Stimulated activated CD4-positive, alpha-beta T cell treated with anti-CD3 and anti-CD28 coated beads, Interleukin-2, amount 100 ng/mL, for 48 hours (primary cell): ENCODE results near the gene SCPEP1.

Source experiments
- DNase-seq, 2 donors: peaks; one replicate each; pipeline ENCODE4 v3.0.0-alpha.2; 2020

Gene SCPEP1

DNA sequence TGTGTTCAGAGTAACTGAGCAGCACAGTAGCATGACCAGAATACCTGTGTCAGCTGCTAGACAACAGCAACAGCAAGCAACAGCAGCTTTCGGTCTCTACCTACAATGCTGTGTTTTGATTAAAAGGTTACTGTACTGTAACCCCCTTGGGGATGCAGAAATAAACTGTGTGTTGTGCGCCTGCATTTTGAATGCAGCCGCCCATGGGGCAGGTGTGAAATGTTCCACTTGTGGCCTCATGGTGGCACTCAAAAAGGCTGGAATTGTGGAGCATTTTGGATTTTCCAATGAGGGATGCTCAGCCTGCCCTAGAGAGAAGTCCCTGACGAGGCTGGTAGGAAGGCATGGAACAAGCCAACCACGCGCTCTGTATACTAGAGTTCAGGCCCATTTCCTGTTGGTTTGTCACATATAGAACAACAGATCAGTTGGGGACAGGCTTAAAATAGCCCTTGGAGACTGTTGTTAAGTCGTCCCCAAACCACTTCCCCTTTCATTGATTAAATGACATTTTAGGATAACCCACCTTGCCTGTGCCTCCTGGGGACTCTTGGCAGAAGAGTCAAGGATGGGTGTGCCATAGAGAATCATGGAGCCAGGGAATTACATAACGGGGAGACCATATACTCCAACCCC lies 27.1 kb downstream of the SCPEP1 start:
- no peak for DNase-seq

DNA sequence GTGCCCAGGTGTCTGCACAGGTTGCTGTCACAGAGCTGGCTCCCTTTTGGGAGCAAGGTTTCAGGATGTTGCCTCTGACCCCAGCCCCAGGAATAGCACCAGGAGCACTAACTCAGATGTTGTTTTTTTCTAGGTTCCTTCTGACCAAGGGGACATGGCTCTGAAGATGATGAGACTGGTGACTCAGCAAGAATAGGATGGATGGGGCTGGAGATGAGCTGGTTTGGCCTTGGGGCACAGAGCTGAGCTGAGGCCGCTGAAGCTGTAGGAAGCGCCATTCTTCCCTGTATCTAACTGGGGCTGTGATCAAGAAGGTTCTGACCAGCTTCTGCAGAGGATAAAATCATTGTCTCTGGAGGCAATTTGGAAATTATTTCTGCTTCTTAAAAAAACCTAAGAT lies 28.1 kb downstream of the SCPEP1 start:
- no peak for DNase-seq

DNA sequence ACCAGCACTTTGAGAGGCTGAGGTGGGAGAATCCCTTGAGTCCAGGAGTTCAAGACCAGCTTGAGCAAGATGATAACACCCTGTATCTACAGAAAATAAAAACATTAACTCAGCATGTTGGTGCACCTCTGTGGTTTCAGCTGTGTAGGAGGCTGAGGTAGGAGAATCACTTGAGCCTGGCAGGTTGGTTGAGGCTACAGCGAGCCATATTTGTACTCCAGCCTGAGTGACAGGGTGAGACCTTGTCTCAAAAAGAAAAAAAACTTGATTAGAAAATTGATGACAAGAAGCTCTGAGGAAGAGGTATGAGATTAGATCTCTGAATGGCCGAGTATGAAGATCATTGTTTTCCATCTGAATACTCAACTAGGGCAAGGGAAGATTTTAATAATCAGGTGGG lies 31.0 kb downstream of the SCPEP1 start:
- DNase-seq, result no peak

DNA sequence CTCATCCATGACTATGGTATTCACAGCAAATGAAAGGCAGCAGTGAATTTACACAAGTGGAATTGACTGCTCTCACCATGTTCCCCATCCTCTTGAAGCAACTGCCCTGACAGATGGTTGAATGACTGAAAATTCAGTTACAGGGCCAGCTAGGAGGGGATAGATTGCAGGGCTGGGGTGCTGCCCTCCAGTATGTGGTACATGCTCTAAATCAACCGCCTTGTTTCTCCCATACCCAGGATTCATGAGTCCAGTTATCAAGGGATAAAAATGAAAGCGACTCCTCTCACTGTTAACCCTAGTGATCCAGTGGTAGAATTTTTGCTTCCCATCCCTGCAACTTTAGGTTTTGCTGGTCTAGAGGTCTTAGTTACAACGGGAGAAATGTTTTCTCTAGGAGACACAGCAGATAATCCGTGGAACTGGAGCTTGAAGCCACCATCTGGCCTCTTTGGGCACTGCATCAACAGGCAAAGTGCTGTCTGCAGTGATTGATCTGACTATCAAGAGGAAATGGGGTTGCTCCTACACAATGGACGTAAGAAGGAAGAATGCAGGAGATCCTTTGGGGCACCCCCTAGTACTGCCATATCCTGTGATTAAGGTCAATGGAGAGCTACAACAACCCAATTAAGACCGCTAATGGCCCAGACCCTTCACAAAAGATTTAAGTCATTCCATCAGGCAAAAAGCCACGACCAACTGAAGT lies 32.0 kb downstream of the SCPEP1 start:
- DNase-seq, result peak; percentile 26 to 40

DNA sequence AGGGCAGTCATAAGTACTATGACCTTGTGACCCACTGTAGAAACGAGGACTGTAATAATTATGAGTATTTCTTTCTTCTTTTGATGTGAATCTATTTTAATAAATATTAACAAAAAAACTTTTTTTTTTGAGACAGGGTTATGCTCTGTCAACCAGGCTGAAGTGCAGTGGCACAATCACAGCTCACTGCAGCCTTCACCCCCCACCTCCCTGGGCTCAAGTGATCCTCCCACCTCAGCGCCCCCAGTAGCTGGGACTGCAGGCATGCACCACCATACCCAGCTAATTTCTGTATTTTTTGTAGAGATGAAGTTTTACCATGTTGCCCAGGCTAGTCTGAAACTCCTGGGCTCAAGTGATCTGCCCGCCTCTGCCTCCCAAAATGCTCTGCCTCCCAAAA lies 32.6 kb downstream of the SCPEP1 start:
- no peak for DNase-seq

DNA sequence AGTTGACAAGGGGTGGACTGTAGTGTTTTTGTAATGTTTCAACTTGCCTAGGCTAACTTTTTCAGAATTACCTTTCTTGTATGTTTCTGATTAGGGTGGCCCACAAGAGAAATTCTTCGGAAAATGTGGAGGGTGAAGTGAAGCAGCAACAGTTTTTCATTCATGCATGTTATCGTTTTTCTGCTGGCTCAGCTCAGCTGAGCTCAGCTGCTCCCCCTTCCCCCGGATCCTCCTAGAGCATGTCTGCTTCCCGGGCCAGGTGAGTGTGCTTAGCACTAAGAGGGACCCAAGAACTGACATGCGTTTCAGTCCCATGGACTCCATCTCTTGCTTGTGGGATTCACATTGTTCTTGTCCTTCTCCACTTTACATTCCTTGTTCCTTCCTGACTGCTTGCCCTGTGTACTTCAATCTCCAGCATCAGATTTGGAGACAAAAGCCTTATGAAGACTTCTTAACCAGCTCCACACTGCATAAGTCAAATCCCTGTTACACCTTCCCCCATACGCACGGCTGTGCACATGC lies 33.6 kb downstream of the SCPEP1 start:
- no peak for DNase-seq

DNA sequence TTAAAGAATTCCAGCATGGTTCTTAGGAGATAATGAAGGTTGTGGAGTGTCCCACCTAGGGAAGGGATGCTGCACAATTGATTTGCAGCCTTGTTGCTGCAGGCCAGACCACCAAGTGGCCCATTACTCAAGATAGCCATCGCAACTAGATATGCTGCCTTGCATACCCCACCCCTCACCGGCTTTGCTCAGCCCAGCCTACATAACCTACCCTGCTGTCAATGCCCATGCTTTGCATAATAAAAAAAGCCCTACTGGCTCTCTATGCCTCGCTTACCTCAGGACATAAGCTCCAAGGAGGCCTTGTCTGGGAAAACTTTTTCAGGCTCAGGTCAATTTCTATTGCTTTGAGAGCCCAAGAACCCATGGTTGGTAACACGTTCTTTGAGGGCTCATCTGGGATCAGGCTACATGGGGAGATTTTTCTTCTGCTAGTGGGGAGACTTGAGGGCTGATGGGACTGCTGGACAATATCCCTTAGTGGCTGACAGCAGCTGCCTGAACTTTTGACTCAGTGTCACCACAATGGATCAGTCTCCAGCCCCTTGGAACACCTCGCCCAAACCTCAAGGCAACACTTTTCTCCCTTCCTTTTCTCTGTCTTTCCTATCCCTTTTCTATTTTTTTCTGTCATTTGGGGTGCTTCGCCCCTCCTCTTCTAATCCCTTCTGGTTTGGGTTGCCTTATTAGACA lies 38.3 kb downstream of the SCPEP1 start:
- DNase-seq, result no peak

DNA sequence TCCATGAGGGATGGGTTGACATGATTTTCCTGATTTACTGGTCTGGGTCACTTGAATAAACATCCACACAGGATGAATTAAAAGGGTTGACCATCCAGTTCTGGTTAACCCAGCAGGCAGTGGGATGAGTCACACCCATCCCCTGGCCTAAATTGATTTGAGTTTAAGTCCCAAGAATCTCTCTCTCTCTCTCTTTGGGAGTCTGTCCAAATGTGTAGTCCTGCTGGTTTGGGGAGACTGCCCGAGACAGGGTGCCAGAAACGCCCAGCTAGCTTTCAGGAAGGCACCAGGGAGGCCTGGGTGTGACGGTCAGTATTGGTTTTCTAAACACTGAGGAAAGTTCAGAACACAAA lies 38.8 kb downstream of the SCPEP1 start:
- DNase-seq, result no peak

DNA sequence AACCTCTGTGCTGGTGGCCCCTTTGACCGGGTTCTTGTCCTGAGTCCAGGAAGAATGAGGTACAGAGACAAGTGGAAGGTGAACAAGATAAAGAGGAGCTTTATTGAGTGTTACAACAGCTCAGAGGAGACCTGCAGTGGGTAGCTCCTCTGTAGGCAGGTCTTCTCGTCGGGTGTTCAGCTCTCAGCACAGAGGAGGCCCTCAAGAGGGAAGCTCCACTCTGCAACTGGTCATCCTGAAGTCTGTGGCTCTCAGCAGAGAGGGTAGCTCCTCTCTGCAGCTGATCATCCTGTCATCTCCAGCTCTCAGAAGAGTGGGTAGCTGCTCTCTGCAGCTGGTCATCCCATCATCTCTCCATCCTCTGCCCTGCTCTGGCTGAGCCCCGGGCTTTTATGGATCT lies 39.7 kb downstream of the SCPEP1 start:
- DNase-seq, result no peak

DNA sequence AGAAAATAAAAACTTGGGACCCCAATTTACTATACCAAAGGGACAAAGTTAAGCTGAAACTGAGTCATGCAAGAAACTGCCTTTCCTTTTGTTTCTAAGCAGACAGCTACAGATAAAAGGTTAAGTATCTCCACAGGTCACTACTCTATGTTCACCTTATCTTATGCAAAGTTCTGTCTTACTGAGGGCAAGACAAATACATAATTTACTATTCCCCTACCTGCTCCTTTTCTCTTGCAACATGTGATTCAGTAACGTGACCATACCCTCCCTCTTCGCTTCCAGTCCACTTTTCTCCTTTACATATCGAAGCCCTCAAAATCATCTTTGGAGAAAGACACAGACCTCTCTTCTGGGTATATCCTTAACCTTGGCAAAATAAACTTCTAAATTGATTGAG lies 42.3 kb downstream of the SCPEP1 start:
- no peak for DNase-seq

DNA sequence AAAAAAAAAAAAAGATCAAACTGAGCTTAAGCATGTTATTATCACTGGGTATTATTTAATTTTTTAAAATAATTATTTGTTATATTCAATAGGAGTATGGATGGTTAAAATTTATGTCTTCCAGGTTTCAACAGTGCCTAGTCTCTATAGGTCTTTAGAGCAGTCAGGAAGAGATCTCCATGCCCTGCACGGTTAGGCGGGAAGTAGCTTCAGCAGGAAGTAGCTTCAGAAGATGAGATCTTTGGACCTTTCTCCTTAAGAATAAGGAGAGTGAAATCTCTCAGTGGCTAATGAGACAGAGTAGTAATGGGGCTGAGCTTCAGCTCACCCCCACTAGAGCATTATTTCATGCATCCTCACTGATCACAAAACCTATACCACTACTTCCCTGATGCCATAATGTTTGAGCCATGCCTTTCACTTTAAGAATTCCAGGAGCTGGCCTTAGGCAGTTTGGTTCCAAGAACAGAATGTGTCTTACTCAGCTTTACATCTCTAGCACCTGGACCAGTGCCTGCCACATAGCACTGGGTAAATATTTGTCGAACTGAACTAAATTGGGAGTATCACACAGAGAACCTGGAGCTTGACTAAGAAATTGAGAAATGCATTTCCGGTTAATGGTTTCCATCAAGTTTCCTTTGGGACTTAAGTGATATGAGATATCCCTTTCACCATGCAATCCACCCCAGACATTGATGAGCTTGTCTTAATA lies 43.5 kb downstream of the SCPEP1 start:
- no peak for DNase-seq

DNA sequence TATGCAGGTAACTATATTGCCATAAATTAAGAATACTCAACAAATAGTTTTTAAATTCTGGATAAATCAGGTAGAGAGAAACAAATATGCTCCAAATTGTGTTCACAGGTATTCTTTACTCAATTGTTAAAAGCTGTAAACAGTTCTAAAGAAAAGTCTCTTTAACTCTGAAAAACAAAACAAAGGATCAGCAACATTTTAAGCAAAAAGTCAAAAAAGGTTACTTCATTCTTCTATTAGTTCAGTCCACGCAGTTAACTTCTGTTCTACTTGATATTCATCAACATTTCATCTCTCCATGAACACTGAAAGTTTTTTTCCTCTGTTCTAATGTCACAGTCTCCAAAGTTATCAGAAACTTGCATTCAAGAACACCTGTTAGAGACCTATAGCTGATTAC lies 47.9 kb downstream of the SCPEP1 start:
- DNase-seq, result no peak

DNA sequence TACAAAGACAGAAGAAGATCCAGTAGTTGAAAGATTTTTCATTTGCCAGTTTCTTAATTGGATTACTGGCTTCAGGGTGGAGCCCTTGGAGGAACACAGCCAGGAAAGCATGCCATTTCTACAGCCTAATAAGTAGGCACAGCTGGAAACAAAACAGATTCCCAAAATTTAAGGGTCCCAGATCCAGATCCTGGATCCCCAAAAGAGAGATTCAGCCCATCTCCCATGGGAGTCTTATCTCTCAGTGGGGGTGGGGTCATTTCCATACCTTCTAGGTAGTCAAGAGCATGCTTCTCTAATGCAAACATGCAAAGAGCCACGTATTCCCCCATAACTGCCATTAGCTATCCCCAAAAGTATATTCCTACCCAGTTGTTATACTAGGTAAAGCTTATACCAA lies 49.9 kb downstream of the SCPEP1 start:
- DNase-seq, result no peak

DNA sequence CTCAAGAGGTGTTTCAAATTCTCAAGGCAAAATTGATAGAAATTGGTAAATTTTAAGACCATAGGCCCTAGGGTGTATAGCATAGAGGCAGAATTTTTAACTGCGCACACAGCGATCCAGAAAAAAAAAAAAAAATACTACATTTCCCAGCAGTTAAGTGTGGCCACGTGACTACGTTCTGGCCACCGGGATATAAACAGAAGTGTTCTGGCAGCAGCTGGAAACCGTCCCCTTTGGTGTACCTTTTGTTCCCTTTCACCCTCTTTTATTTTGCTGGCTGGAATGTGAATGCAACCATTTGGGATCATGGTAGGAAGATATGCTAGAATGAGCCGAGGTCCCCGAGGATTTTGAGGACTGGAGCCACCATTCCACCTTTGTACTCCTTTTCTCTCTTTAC lies 54.4 kb downstream of the SCPEP1 start:
- no peak for DNase-seq

DNA sequence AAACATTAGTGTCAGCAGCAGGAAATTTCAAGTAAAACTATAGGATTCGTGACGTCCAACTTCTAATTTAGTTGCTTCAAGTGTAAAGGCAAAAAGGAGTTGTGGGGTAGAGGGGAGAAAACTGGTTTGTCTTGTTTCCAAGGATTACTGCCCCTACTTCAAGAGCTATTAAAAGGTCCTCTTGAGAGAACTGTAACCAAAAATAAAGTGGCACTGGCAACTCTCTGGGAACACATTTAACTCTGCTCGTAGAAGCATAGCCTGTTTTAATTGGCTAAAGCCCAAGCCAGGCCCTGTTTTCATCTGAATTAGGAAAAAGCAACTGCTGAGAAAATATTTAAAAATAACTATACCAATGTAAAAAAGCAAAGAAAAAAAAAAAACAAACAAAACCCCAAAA lies 55.4 kb downstream of the SCPEP1 start:
- no peak for DNase-seq

DNA sequence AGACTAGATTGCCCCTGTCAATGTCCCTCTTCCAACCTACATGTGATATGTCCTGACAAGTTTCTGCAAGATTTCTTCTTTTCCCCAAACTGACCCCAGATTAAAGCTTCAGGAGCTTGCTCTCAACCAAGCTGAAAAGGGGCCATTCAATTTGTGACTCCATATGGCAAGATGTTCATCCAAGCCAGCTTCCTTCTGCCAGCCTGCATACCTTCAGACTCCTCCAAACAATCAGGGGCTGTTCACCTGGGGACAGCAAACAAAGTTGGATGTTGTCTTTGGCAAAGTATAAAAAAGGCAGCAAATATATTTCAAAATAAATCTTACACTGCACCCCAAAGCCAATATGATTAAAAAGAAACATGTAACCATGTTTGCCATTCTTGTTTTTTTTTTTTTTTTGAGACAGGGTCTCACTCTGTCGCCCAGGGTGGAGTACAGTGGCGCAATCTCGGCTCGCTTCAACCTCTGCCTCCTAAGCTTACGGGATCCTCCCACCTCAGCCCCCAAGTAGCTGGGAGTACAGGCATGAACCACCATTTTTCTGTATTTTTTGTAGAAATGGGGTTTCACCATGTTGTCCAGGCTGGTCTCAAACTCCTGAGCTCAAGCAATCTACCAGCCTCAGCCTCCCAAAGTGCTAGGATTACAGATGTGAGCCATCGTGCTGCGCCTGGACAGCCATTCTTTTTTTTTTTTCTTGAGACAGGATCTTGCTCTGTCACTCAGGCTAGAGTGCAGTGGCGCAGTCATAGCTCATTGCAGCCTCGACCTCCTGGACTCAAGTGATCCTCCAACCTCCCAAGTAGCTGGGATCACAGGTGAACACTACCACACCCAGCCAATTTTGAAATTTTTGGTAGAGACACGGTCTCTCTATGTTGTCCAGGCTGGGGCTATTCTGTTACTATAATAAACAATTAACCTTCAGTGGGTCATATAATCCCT lies 57.1 kb downstream of the SCPEP1 start:
- DNase-seq, result no peak

DNA sequence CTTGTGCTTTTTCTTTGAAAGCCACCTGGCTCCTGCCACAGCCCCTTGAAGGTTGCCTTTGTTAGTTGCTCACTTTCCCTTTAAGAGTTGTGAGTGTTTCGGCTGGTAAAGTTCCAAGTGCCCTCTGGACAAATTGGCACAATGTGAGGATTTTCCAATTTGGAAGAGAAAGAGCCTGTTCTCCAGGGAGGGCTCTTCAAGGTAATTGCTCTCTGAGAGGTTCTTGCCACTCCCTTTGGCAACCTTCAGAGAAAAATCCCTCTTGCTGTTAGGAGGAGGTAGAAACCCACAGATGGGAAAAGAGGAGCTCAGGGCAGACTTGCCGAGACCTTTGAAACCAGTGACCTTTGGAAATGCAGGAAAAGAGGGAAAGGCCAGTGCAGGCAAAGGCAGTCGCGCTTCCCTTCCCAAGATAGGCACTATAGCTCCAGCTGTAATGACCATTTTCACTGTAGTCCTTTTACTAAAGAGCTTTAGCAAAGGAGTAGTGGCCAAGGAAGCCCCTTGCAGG lies 58.1 kb downstream of the SCPEP1 start:
- no peak for DNase-seq

DNA sequence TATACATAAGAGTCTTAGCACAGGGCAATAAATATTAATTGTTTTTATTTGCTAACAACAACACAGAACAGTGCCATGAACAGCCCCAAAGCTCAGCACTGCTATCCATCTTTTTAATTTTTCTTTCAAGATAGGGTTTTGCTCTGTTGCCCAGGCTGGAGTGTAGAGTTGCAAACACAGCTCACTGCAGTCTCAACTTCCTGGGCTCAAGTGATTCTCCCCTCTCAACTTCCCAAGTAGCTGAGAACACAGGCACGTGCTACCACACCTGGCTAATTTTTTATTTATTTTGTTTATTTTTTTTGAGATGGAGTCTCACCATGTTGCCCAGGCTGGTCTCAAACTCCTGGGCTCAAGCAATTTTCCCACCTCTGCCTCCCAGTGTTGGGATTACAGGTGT lies 59.5 kb downstream of the SCPEP1 start:
- no peak for DNase-seq

DNA sequence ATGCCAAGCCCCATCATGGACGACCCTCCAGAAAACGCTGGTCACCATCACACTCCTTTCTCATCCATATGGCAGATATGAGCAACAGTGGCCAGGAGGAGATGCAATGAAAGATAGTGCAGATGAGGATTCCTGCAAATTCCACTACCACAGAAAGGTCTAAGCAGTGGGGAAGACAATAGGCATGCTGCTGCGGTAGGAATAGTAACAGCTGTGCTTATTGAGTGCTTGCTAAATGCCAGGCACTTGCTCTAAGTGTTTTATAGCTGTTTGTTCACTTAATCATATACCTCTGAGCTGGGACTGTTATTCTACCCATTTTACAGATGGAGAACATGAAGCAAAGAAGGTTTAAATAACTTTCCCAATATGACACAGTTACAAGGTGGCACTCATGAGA lies 60.6 kb downstream of the SCPEP1 start:
- DNase-seq, result no peak

DNA sequence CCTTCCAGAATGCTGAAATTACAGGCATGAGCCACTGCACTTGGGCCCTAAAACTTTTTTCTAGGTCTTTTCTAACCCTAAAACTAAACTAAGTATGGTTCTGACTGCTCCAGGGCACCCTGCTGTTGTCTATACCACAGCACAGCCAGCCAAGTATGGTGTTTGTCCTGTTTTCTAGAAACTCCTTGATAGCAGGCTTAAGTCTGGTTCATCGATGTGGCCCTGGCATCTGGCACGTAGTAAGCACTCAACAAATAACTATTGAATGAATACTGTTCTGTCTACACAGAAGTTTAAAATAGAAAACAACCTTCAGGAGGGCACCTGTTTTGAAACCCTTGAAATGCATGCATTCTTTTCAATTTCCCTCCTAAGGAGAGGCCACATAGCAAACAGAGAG lies 62.6 kb downstream of the SCPEP1 start:
- no peak for DNase-seq

DNA sequence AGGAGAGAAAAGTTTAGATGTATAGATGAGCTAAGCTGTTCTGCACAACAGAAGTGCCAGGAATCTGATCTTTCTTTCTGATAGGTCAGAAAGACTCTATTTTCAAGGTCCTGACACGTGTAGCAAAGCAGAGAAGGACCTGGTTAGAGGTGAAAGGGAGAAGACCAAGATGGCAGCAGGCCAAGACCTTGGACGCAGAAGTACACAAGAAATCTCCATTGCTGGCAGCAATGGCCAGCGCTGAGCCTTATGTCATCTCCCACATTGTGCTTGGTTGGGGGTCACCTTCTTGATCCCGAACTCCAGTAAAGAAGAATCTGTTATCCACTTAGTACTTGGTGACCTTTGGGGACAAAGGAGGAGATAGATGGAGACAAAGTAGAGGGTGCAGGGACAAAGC lies 65.3 kb downstream of the SCPEP1 start:
- no peak for DNase-seq
